HPDE6-E6E7 (cell line): Measurements from ENCODE around the gene KRTAP4-16.
A peak's percentile ranks its signal among the peaks of the same experiment; 100 is the strongest.
"Not testable (repeated sequence)": the region's sequence is repeated elsewhere in the genome, so short reads cannot be mapped to it uniquely, and the experiment has no call there.

Source experiments
- DNase-seq: peaks from one replicate; pipeline ENCODE4 v3.0.0; 2011; ENCODE audit warnings: missing footprints; ENCODE audit errors: extremely low spot score

KRTAP4-16 gene

GRCh38 chr17:41101586-41102259 is at the start of gene KRTAP4-16:
Gene KRTAP4-16, minus strand, starts transcription at chr17:41102209. Its CDS starts 0 bp downstream, at chr17:41102209.
- no peak for DNase-seq

GRCh38 chr17:41151525-41151924 is 49.5 kb upstream of the KRTAP4-16 start:
- no peak for DNase-seq

GRCh38 chr17:41150026-41150425 is 48.0 kb upstream of the KRTAP4-16 start:
- DNase-seq, result no peak

- no peak for DNase-seq
Measured at GRCh38 chr17:41149652-41149985, 47.6 kb upstream of the KRTAP4-16 start, which contains the start of gene KRTAP4-5. Gene KRTAP4-5, minus strand, starts transcription at chr17:41149825. Its CDS starts 58 bp downstream, at chr17:41149767.

- DNase-seq, result not testable (repeated sequence)
Measured at GRCh38 chr17:41148971-41149651, 47.1 kb upstream of the KRTAP4-16 start.

- no peak for DNase-seq
Measured at GRCh38 chr17:41147531-41148204, 45.7 kb upstream of the KRTAP4-16 start.

GRCh38 chr17:41145261-41145660 is 43.3 kb upstream of the KRTAP4-16 start:
- DNase-seq, result no peak

GRCh38 chr17:41144846-41145245 is 42.8 kb upstream of the KRTAP4-16 start:
- DNase-seq, result no peak

GRCh38 chr17:41141361-41141760 is 39.4 kb upstream of the KRTAP4-16 start:
- DNase-seq, result no peak

- DNase-seq, result peak; percentile 91
Measured at GRCh38 chr17:41140360-41141131, 38.5 kb upstream of the KRTAP4-16 start, which contains the start of gene KRTAP4-6. Gene KRTAP4-6, minus strand, starts transcription at chr17:41140544. Its CDS starts 57 bp downstream, at chr17:41140487.

GRCh38 chr17:41139865-41140264 is 37.9 kb upstream of the KRTAP4-16 start:
- not testable (repeated sequence) for DNase-seq

GRCh38 chr17:41133880-41134735 is 32.1 kb upstream of the KRTAP4-16 start:
- no peak for DNase-seq

- peak; percentile 79 for DNase-seq
Measured at GRCh38 chr17:41131979-41132378, 30.0 kb upstream of the KRTAP4-16 start.

GRCh38 chr17:41127371-41127770 is 25.4 kb upstream of the KRTAP4-16 start:
- no peak for DNase-seq

GRCh38 chr17:41126412-41126811 is 24.4 kb upstream of the KRTAP4-16 start:
- no peak for DNase-seq

- no peak for DNase-seq
Measured at GRCh38 chr17:41125064-41125463, 23.1 kb upstream of the KRTAP4-16 start.

GRCh38 chr17:41123991-41124371 is 22.0 kb upstream of the KRTAP4-16 start, which contains the start of gene KRTAP4-12:
Gene KRTAP4-12, minus strand, starts transcription at chr17:41124182. Its CDS starts 60 bp downstream, at chr17:41124122.
- not testable (repeated sequence) for DNase-seq

- DNase-seq, result not testable (repeated sequence)
Measured at GRCh38 chr17:41123292-41123990, 21.4 kb upstream of the KRTAP4-16 start.

- DNase-seq, result no peak
Measured at GRCh38 chr17:41121742-41122141, 19.7 kb upstream of the KRTAP4-16 start.
